Large intestine (tissue), 12 donors: ENCODE results near the gene ARF3. TPM values are rescaled to one million over a fixed set of nuclear protein-coding genes. Genes with fewer than 3 reads are reported as not detected.

Source experiments
- DNase-seq, 2 donors: peaks; one replicate each; pipeline versions ENCODE4 v3.0.0 to v3.0.0-alpha.2; 2013
- H3K27ac ChIP-seq: one replicate; pipeline ENCODE4 v1.5.1; 2013; ENCODE audit warnings: low read length
- H3K27me3 ChIP-seq: 2 replicates; pipeline ENCODE4 v1.6.1; 2013; ENCODE audit warnings: low read length; ENCODE audit not compliant: control insufficient read depth, insufficient read depth
- H3K36me3 ChIP-seq: 2 replicates; pipeline ENCODE4 v1.6.1; 2013; ENCODE audit warnings: low read length; ENCODE audit not compliant: control insufficient read depth, insufficient read depth
- H3K4me1 ChIP-seq: one replicate; pipeline ENCODE4 v1.6.1; 2013; ENCODE audit warnings: low read length; ENCODE audit not compliant: control insufficient read depth, insufficient read depth
- H3K4me3 ChIP-seq: one replicate; pipeline ENCODE4 v1.5.1; 2013; ENCODE audit warnings: low read length
- H3K9me3 ChIP-seq: one replicate; pipeline ENCODE4 v1.6.1; 2013; ENCODE audit warnings: mild to moderate bottlenecking, low read depth, low read length, moderate library complexity; ENCODE audit not compliant: control insufficient read depth
- WGBS: methylation state at CpG from one replicate; pipeline ENCODE4 v1.1.5; 2013; ENCODE audit warnings: low lambda C conversion rate; ENCODE audit not compliant: insufficient coverage; 5-methylcytosine and 5-hydroxymethylcytosine counted together
- long read RNA-seq, 11 donors: transcript quantifications; one replicate each; lab custom pipeline, GENCODE V29; 2026
- polyA plus RNA-seq: library from polyadenylated mRNA; unstranded; fragments of 120-200 nt; gene quantifications from one replicate; pipeline ENCODE4 v1.2.1, GENCODE V29; 2013

ARF3 gene
- 92.4 TPM for polyA plus RNA-seq
- long read RNA-seq, donor 1, full-length matches to known transcripts: 11 of 11 reads
- long read RNA-seq, donor 1, partial matches to known transcripts: 0 of 11 reads
- long read RNA-seq, donor 1, other reads (novel, unspliced or antisense): 0 of 11 reads
- long read RNA-seq, donor 2, full-length matches to known transcripts: 34 of 67 reads
- long read RNA-seq, donor 2, partial matches to known transcripts: 33 of 67 reads
- long read RNA-seq, donor 2, other reads (novel, unspliced or antisense): 0 of 67 reads
- long read RNA-seq, donor 3: 0 reads
- long read RNA-seq, donor 4, full-length matches to known transcripts: 4 of 4 reads
- long read RNA-seq, donor 4, partial matches to known transcripts: 0 of 4 reads
- long read RNA-seq, donor 4, other reads (novel, unspliced or antisense): 0 of 4 reads
- long read RNA-seq, donor 5, full-length matches to known transcripts: 22 of 22 reads
- long read RNA-seq, donor 5, partial matches to known transcripts: 0 of 22 reads
- long read RNA-seq, donor 5, other reads (novel, unspliced or antisense): 0 of 22 reads
- long read RNA-seq, donor 6, full-length matches to known transcripts: 24 of 24 reads
- long read RNA-seq, donor 6, partial matches to known transcripts: 0 of 24 reads
- long read RNA-seq, donor 6, other reads (novel, unspliced or antisense): 0 of 24 reads
- long read RNA-seq, donor 7, full-length matches to known transcripts: 19 of 19 reads
- long read RNA-seq, donor 7, partial matches to known transcripts: 0 of 19 reads
- long read RNA-seq, donor 7, other reads (novel, unspliced or antisense): 0 of 19 reads
- long read RNA-seq, donor 8, full-length matches to known transcripts: 21 of 27 reads
- long read RNA-seq, donor 8, partial matches to known transcripts: 6 of 27 reads
- long read RNA-seq, donor 8, other reads (novel, unspliced or antisense): 0 of 27 reads
- long read RNA-seq, donor 9, full-length matches to known transcripts: 21 of 21 reads
- long read RNA-seq, donor 9, partial matches to known transcripts: 0 of 21 reads
- long read RNA-seq, donor 9, other reads (novel, unspliced or antisense): 0 of 21 reads
- long read RNA-seq, donor 10, full-length matches to known transcripts: 12 of 12 reads
- long read RNA-seq, donor 10, partial matches to known transcripts: 0 of 12 reads
- long read RNA-seq, donor 10, other reads (novel, unspliced or antisense): 0 of 12 reads
- long read RNA-seq, donor 11, full-length matches to known transcripts: 16 of 16 reads
- long read RNA-seq, donor 11, partial matches to known transcripts: 0 of 16 reads
- long read RNA-seq, donor 11, other reads (novel, unspliced or antisense): 0 of 16 reads

DNA sequence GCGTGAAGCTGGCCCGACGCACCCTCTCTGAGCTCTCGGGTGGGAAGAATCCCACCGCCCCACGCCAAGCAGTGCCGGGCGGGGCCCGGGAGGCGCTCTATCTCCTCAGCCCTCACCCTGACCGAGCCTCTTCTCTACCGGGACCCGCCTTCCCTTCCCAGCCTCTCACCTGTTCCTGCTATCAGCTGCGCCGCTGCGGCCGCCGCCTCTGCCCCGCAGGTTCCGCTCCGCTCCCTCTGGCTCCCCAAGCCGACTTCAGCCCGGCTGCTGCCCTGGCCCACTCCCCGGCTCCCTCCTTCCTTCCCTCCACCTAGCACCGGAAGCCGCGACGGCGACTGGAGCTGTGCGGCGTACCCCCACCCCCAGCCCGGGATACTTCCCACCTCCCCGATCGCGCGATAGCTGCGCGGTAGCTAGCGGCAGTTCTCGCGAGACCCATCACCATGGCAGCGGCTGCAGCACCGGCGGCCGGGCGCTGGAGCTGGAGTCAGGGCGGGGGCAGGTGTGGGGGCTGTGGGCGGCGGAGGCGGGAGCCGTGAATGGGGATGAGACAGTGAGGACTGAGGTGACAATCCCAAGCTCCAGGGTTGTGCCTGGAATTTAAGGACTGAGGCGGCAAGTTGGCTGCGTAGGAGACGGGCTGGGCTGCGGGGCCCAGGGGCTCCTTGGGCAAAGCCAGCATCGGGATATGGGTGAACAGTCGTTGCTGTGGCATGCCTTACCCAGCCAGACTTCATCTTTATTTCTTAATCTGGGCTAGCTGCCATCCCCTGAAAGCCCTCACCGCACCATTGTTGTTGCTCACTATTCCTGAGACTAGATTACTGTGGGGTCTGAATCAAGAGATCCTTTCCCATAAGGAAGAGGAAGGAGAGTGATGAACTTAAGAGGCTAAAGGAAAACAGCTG is at the start of gene ARF3:
TSS of gene ARF3 (minus strand) at position 347 of the 908 bp plus-strand sequence. CDS start 16,392 bp downstream, outside the sequence.
- peak within 1 kb of the TSS; percentile 99 for H3K4me3 ChIP-seq
- H3K4me1 ChIP-seq: peaks cover 6% of the 10 kb centered on the region
- peak; percentile 95 for DNase-seq
- whole genome bisulfite sequencing: no CpG with 5 or more reads among the region's 58 CpGs
- no peaks in the 10 kb centered on the region for H3K9me3 ChIP-seq
- H3K27ac ChIP-seq: peak within 1 kb of the TSS; percentile 93
- H3K36me3 ChIP-seq: peaks cover 12% of the 10 kb centered on the region
- H3K27me3 ChIP-seq: no peaks in the 10 kb centered on the region

- Histone ChIP-seq H3K9me3 (peaks cover 4% of the 10 kb centered on the region), H3K27ac (no peak overlapping the region), H3K27me3 (peaks cover 53% of the 10 kb centered on the region), H3K36me3 (peaks cover 42% of the 10 kb centered on the region), H3K4me1 (peaks cover 28% of the 10 kb centered on the region), H3K4me3 (no peak overlapping the region)
- no CpG with 5 or more reads among the region's 2 CpGs for WGBS
- no peak for DNase-seq
Observed at GRCh38 chr12:49000346-49000745, 43.1 kb upstream of the ARF3 start.

DNA sequence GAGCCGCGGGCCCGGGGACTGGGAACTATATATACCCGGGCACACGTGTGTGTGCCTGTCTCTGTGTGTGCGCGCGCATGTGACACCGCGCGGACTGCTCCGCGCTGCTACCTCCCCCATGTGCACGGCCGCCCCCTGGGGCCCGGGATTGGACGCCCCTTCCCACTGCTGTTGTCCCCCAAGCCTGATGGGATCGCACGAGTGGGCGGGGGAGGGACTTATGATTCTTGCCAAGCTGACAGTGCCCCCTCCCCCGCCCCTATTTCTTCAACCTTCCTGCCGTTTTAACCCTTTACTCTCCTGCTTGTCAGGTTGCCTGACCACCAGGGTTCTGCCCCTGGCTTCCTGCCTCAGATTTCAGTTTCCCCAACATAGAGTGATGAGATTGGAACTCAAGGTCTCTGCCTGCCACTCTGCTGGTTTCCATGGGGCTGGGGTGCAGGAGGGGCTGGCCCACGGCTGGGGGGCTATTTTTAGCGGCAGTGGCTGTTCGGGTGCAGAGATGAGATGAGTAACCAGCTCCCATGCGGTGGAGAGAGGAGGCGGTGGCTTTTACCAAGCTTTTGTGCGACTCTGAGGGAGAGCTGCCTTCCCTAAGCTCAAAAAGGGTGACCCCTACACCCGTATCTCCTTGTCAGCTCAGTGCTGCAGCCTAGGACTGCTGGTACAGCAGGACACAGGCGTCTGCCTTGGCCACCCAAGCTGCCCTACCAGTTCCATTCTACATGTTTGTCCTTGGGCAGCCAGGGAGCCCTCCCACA is 42.3 kb upstream of the ARF3 start, which contains the start of gene DDN:
TSS of gene DDN (minus strand) at position 5 of the 761 bp plus-strand sequence. CDS start 88 bp downstream, outside the sequence.
- peaks cover 32% of the 10 kb centered on the region for H3K4me1 ChIP-seq
- peak in 1 of 2 donors; percentile 55 for DNase-seq
- no CpG with 5 or more reads among the region's 30 CpGs for WGBS
- H3K4me3 ChIP-seq: peak within 1 kb of the TSS; percentile 30
- H3K27ac ChIP-seq: no peak within 1 kb of the TSS
- peaks cover 4% of the 10 kb centered on the region for H3K9me3 ChIP-seq
- H3K36me3 ChIP-seq: peaks cover 34% of the 10 kb centered on the region
- H3K27me3 ChIP-seq: peaks cover 61% of the 10 kb centered on the region

DNA sequence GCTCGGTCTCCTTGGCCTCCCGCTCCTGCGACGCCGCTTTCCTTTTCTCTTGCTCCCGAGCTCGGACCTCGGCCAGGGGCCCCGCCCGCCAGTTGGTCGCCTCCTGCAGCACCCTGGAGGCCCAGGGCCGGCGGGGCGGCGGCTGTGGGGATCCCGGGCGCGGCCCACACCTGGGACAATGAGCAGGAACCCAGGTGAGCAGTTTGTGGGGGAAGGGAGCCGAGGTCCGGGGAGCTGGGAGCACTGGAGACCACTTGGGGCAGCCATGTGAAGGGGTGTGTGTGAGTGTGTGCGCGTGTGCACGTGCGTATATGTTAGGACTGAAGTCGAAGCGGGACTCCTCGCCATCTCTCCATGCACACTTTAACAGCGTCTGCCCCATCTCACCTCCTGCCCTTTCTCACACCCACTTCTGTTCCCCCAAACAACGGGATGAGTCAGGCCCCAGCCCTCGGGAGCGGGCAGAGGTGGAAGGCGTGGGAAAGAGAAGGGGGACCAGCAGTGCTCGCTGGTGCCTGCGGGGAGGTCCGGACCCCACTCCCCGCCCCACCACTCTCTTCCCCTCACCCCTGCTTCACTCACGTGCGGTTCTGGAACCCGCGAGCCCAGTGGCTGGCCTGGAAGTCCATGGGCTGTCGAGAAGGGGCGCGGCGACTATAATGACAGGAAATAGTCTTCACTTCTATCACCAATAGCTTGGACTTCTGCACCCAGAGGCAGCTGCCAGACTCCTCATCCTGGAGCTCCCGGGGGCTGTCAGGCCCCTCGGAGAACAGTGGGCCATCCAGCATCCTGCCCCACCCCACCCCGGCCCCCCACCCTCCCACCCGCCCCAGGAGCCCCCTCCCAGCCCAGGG is 41.4 kb upstream of the ARF3 start:
- Histone ChIP-seq H3K27ac (no peak overlapping the region), H3K9me3 (peaks cover 4% of the 10 kb centered on the region), H3K27me3 (peaks cover 70% of the 10 kb centered on the region), H3K36me3 (peaks cover 26% of the 10 kb centered on the region), H3K4me1 (peaks cover 34% of the 10 kb centered on the region), H3K4me3 (no peak overlapping the region)
- WGBS: no CpG with 5 or more reads among the region's 48 CpGs
- DNase-seq: peak in 1 of 2 donors; percentile 76

- no CpG with 5 or more reads among the region's 57 CpGs for WGBS
- Histone ChIP-seq H3K36me3 (peaks cover 17% of the 10 kb centered on the region), H3K4me1 (peaks cover 34% of the 10 kb centered on the region), H3K27me3 (peaks cover 78% of the 10 kb centered on the region), H3K9me3 (peaks cover 4% of the 10 kb centered on the region), H3K27ac (no peak overlapping the region), H3K4me3 (no peak overlapping the region)
- DNase-seq: peak in 1 of 2 donors; percentile 52
Observed at GRCh38 chr12:48997719-48998496, 40.6 kb upstream of the ARF3 start.

DNA sequence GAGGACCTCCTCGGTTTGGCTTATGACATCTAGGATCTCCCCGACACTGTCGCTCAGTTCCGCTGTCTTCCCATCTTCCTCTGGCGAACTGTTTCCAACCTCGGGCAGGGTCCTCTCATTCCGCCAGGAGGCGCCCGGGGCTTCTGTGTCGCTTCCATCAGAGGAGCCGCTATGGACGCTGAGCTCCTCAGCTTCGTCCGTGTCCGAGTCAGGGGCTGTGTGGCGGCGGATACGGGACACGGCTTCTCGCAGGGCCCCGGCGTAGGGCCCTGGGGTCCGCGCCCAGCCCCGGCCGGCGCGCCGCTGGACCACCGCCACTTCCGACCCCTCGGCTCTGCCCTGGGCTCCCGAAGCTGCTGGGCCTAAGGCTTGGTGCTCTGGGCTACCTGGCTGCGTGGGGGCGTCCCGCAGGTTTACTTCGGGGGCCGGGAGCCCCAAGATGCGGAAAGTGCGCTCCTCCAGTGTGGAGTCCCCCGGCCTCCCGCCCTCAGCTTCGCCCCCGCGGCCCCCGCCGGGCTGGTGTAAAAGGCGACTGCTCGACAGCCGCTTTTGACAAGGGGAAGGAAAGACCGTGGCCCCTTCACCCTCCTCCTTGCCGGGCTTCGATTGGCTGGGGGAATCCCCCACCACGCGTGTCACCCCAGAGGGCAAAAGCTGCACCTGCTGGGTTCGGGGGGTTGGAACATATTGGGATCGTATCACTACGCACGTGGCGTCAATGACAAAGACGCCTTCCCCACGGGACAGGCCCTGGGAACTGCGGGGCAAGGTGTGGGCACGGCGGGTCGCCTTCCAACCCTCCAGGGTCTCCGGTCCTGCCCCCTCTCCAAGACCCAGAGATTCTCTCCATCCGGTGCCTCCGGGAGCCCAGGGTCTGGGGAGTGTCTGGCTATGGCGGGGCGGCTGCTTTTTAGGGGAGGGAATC is 39.8 kb upstream of the ARF3 start:
- no CpG with 5 or more reads among the region's 71 CpGs for WGBS
- peaks cover 81% of the 10 kb centered on the region for H3K27me3 ChIP-seq
- H3K4me3 ChIP-seq: peak overlapping the region; percentile 9
- peaks cover 4% of the 10 kb centered on the region for H3K9me3 ChIP-seq
- H3K27ac ChIP-seq: no peak overlapping the region
- peak in 1 of 2 donors; percentile 72 for DNase-seq
- H3K36me3 ChIP-seq: peaks cover 9% of the 10 kb centered on the region
- H3K4me1 ChIP-seq: peaks cover 34% of the 10 kb centered on the region

- Histone ChIP-seq H3K27me3 (peaks cover 81% of the 10 kb centered on the region), H3K9me3 (peaks cover 4% of the 10 kb centered on the region), H3K27ac (no peak overlapping the region), H3K4me1 (peaks cover 34% of the 10 kb centered on the region), H3K4me3 (peak overlapping the region; percentile 11), H3K36me3 (no peaks in the 10 kb centered on the region)
- no CpG with 5 or more reads among the region's 32 CpGs for WGBS
- DNase-seq: peak; percentile 73 to 75
Observed at GRCh38 chr12:48995086-48995879, 38.0 kb upstream of the ARF3 start.
